ENCODE results near the gene PIP5K1B. TPM values are rescaled to one million over a fixed set of nuclear protein-coding genes. Genes with fewer than 3 reads are reported as not detected.

Gene PIP5K1B
- total RNA-seq, 1 experiment from 2014 or later: 0.20 TPM

GRCh38 chr9:68733021-68733405 lies 28.0 kb downstream of the PIP5K1B start:
- no peak for ATAC-seq
- Histone ChIP-seq H3K9me3 (ENCODE audit: control insufficient read depth in 1 of 2, insufficient read depth in 1 of 2, low read depth in 1 of 2, low read length in 2 of 2) (no peaks in the 10 kb centered on the region), H3K4me2 (ENCODE audit: low read length) (no peak overlapping the region), H3K36me3 (ENCODE audit: control insufficient read depth in 1 of 2, insufficient read depth in 2 of 2, low read length in 2 of 2) (no peaks in the 10 kb centered on the region), H3K9ac (ENCODE audit: low read length) (no peak overlapping the region), H3K4me3 (replicated peaks in 1 of 2; ENCODE audit: low read depth in 1 of 2, low read length in 2 of 2) (no peak overlapping the region), H3K27ac (ENCODE audit: low read depth, low read length) (no peak overlapping the region), H4K20me1 (ENCODE audit: insufficient read depth) (no peaks in the 10 kb centered on the region), H3K79me2 (ENCODE audit: insufficient read depth, low read length) (no peaks in the 10 kb centered on the region), H3K27me3 (ENCODE audit: insufficient read depth, low read length) (peaks cover 44% of the 10 kb centered on the region), H3K9me2 (ENCODE audit: insufficient read depth) (no peaks in the 10 kb centered on the region), H2AFZ (ENCODE audit: low read depth, low read length, poor library complexity, severe bottlenecking) (no peak overlapping the region), H3K4me1 (ENCODE audit: control insufficient read depth in 1 of 2, insufficient read depth in 2 of 2, low read length in 2 of 2) (no peaks in the 10 kb centered on the region)
- ChIA-PET RAD21 (ENCODE audit: low non-redundant PET in 1 of 2, low total read pairs in 2 of 2, uncharacterized antibody in 2 of 2, unreplicated experiment in 2 of 2) (no interaction called here), POLR2A (interaction anchor here (0.7 kb wide), 1 partner anchor 11 kb away, joined by 3 read pairs; no protein-coding TSS in a partner anchor), CTCF (no interaction called here)
- BruUV-seq (replicated peaks): no TSS peak
- TF ChIP-seq TCF7L2 (IDR thresholded peaks at IDR 0.05; ENCODE audit: borderline replicate concordance, extremely low read depth, insufficient read depth, insufficient read length) (no peak), FOSL1 (IDR thresholded peaks at IDR 0.05; ENCODE audit: low read depth) (no peak), EGR1 (IDR thresholded peaks at IDR 0.05; ENCODE audit: low read depth) (no peak), EZH2 (IDR thresholded peaks at IDR 0.05) (no peak), ZFX (IDR thresholded peaks at IDR 0.05) (no peak), YY1 (IDR thresholded peaks at IDR 0.05; ENCODE audit: extremely low read depth, insufficient replicate concordance, low read depth, low read length) (no peak), SIN3A (IDR thresholded peaks at IDR 0.05; ENCODE audit: low read depth) (no peak), CEBPB (IDR thresholded peaks at IDR 0.05; ENCODE audit: low read depth) (no peak), JUND (IDR thresholded peaks at IDR 0.05) (no peak), ATF3 (IDR thresholded peaks at IDR 0.05) (no peak), CBX3 (IDR thresholded peaks at IDR 0.05; ENCODE audit: low read depth) (no peak), ELF1 (IDR thresholded peaks at IDR 0.05; ENCODE audit: borderline replicate concordance, low read depth) (no peak), ZNF274 (IDR thresholded peaks at IDR 0.05; ENCODE audit: low read depth, low read length) (no peak)
- TF ChIP-seq, protein P1, sequence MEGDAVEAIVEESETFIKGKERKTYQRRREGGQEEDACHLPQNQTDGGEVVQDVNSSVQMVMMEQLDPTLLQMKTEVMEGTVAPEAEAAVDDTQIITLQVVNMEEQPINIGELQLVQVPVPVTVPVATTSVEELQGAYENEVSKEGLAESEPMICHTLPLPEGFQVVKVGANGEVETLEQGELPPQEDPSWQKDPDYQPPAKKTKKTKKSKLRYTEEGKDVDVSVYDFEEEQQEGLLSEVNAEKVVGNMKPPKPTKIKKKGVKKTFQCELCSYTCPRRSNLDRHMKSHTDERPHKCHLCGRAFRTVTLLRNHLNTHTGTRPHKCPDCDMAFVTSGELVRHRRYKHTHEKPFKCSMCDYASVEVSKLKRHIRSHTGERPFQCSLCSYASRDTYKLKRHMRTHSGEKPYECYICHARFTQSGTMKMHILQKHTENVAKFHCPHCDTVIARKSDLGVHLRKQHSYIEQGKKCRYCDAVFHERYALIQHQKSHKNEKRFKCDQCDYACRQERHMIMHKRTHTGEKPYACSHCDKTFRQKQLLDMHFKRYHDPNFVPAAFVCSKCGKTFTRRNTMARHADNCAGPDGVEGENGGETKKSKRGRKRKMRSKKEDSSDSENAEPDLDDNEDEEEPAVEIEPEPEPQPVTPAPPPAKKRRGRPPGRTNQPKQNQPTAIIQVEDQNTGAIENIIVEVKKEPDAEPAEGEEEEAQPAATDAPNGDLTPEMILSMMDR (IDR thresholded peaks at IDR 0.05 in 2 of 3, conservative IDR thresholded peaks at IDR 0.05 in 1 of 3; ENCODE audit: borderline replicate concordance in 1 of 3, insufficient read depth in 1 of 3, low read depth in 2 of 3, low read length in 2 of 3): no peak
- TF ChIP-seq, protein P2, sequence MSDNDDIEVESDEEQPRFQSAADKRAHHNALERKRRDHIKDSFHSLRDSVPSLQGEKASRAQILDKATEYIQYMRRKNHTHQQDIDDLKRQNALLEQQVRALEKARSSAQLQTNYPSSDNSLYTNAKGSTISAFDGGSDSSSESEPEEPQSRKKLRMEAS (IDR thresholded peaks at IDR 0.05): no peak
- intact Hi-C loops (cut with micrococcal nuclease): no loop called here
- DNase-seq (ENCODE audit: low read depth, low spot score): no peak

All from HCT116 (cell line).